ENCODE data around the gene TLR1. TPM values are rescaled to one million over a fixed set of nuclear protein-coding genes. Genes with fewer than 3 reads are reported as not detected.

Gene TLR1
- total and polyA plus RNA-seq, 2 donors from 2014 or later, result 1.8 to 18.0 TPM

DNA sequence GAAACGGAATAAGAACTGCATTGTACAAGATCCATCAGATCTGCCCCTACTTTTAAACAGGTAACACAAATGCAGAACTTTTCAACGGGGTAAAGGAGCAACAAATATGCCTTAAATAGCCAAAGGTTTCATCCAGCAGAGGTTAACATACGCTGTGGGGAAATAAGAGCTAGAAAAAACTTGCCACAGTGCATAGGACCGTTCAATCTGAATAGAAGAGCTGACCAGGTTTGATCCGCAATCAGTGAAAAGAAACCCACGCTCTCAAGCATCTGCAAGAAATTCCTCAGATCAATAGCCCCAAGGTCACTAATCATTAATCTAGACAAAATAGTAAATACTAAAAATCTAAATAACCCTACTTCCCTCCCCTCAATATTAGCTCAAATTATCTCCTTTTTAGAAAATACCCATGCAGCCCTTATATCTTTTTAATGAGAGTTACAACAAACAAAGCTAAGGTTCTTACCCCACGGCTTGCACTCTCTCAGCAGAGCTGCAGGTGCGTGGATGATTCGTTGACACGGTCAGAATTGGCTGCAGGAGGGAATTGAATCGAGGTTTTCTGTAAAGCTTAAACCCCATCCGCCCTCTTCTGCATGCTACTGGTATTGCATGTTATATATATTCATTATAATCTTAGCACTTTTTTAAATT lies 22.0 kb downstream of the TLR1 start, which contains the start of gene TLR10:
Gene TLR10 (minus strand): TSS at position 539 of the 657 bp plus-strand sequence. CDS start 7,400 bp downstream, outside the sequence.
- no peak within 1 kb of the TSS for H3K27ac ChIP-seq (ENCODE audit: low read depth in 2 of 2, low read length in 2 of 2)
- H3K36me3 ChIP-seq (ENCODE audit: control insufficient read depth in 2 of 3, insufficient read depth in 3 of 3, low read length in 3 of 3), result no peaks in the 10 kb centered on the region
- TF ChIP-seq, protein P1, sequence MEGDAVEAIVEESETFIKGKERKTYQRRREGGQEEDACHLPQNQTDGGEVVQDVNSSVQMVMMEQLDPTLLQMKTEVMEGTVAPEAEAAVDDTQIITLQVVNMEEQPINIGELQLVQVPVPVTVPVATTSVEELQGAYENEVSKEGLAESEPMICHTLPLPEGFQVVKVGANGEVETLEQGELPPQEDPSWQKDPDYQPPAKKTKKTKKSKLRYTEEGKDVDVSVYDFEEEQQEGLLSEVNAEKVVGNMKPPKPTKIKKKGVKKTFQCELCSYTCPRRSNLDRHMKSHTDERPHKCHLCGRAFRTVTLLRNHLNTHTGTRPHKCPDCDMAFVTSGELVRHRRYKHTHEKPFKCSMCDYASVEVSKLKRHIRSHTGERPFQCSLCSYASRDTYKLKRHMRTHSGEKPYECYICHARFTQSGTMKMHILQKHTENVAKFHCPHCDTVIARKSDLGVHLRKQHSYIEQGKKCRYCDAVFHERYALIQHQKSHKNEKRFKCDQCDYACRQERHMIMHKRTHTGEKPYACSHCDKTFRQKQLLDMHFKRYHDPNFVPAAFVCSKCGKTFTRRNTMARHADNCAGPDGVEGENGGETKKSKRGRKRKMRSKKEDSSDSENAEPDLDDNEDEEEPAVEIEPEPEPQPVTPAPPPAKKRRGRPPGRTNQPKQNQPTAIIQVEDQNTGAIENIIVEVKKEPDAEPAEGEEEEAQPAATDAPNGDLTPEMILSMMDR (IDR thresholded peaks at IDR 0.05; ENCODE audit: borderline replicate concordance, extremely low read depth, insufficient read depth), result peak; percentile 56
- peak in 3 of 5 donors; percentile 37 to 78 (median 41) for DNase-seq
- H3K4me1 ChIP-seq (ENCODE audit: control insufficient read depth in 2 of 3, insufficient read depth in 2 of 3, low read depth in 1 of 3, low read length in 3 of 3), result peaks cover 0 to 3% (median 0%) of the 10 kb centered on the region in 3 donors
- no peaks in the 10 kb centered on the region for H3K27me3 ChIP-seq (ENCODE audit: control insufficient read depth, insufficient read depth, low read length)
- FAIRE-seq, result peak; percentile 85
- H3K4me3 ChIP-seq (ENCODE audit: low read length in 3 of 3), result no peak within 1 kb of the TSS
- intact Hi-C loops (cut with DNase I), result no loop called here
- H3K9ac ChIP-seq (ENCODE audit: low read length in 3 of 3), result no peak within 1 kb of the TSS
- H3K9me3 ChIP-seq (ENCODE audit: control insufficient read depth in 2 of 3, insufficient read depth in 1 of 3, low read length in 3 of 3), result no peaks in the 10 kb centered on the region

DNA sequence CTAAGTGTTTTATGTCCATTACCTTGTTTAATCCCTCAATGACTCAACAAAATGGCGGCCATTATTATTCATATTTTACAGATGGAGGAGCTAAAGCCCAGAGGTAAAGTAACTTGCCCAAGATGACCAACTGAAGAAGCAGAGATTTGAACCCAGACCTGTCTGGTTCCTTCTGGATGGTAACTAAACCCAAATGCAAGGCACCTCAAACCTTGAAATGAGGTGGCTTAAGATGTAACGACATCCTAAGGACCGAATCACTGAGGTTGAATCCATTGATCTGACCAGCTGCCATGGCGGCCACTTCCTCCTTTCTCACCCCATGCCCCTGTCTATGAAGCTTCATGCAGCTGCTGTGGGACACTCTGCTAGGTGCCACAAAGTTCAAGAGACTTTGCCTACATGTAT lies 22.7 kb downstream of the TLR1 start:
- TF ChIP-seq, protein P1 (IDR thresholded peaks at IDR 0.05; ENCODE audit: borderline replicate concordance, extremely low read depth, insufficient read depth), result no peak
- intact Hi-C loops (cut with DNase I), result no loop called here
- FAIRE-seq, result no peak
- Histone ChIP-seq H3K4me1 (ENCODE audit: control insufficient read depth in 2 of 3, insufficient read depth in 2 of 3, low read depth in 1 of 3, low read length in 3 of 3) (peaks cover 0 to 3% (median 0%) of the 10 kb centered on the region in 3 donors), H3K36me3 (ENCODE audit: control insufficient read depth in 2 of 3, insufficient read depth in 3 of 3, low read length in 3 of 3) (no peaks in the 10 kb centered on the region), H3K9ac (ENCODE audit: low read length in 3 of 3) (no peak overlapping the region), H3K27ac (ENCODE audit: low read depth in 2 of 2, low read length in 2 of 2) (no peak overlapping the region), H3K4me3 (ENCODE audit: low read length in 3 of 3) (no peak overlapping the region), H3K9me3 (ENCODE audit: control insufficient read depth in 2 of 3, insufficient read depth in 1 of 3, low read length in 3 of 3) (no peaks in the 10 kb centered on the region), H3K27me3 (ENCODE audit: control insufficient read depth, insufficient read depth, low read length) (no peaks in the 10 kb centered on the region)
- no peak for DNase-seq

- DNase-seq (no peak), FAIRE-seq (no peak)
- no peaks in the 10 kb centered on the region for H3K27me3 ChIP-seq (ENCODE audit: control insufficient read depth, insufficient read depth, low read length)
- H3K9me3 ChIP-seq (ENCODE audit: control insufficient read depth in 2 of 3, insufficient read depth in 1 of 3, low read length in 3 of 3), result no peaks in the 10 kb centered on the region
- no peak overlapping the region for H3K9ac ChIP-seq (ENCODE audit: low read length in 3 of 3)
- intact Hi-C loops (cut with DNase I), result no loop called here
- no peak overlapping the region for H3K27ac ChIP-seq (ENCODE audit: low read depth in 2 of 2, low read length in 2 of 2)
- TF ChIP-seq, protein P1 (IDR thresholded peaks at IDR 0.05; ENCODE audit: borderline replicate concordance, extremely low read depth, insufficient read depth), result no peak
- H3K4me3 ChIP-seq (ENCODE audit: low read length in 3 of 3), result no peak overlapping the region
- peaks cover 0 to 3% (median 0%) of the 10 kb centered on the region in 3 donors for H3K4me1 ChIP-seq (ENCODE audit: control insufficient read depth in 2 of 3, insufficient read depth in 2 of 3, low read depth in 1 of 3, low read length in 3 of 3)
- H3K36me3 ChIP-seq (ENCODE audit: control insufficient read depth in 2 of 3, insufficient read depth in 3 of 3, low read length in 3 of 3), result no peaks in the 10 kb centered on the region
Observed at GRCh38 chr4:38780833-38781484, 23.6 kb downstream of the TLR1 start.

Data from kidney (tissue), 14 donors.